Pulmonary artery endothelial cell (primary cell): Measurements from ENCODE around the gene METTL16. TPM values are rescaled to one million over a fixed set of nuclear protein-coding genes. Genes with fewer than 3 reads are reported as not detected.
"Not testable (repeated sequence)": the region's sequence is repeated elsewhere in the genome, so short reads cannot be mapped to it uniquely, and the experiment has no call there.

Experiments
- DNase-seq: peaks from one replicate; pipeline ENCODE4 v3.0.0-alpha.2; 2011; ENCODE audit warnings: low read depth, low spot score
- total RNA-seq: library from RNA; depleted of rRNA; stranded (reverse); fragments of >200 nt; gene quantifications from 2 replicates; pipeline ENCODE4 v1.2.3, GENCODE V29; 2014

METTL16 gene
- total RNA-seq, 1 donor from 2014 or later, result 12.7 TPM

- no peak for DNase-seq
Measured at GRCh38 chr17:2452216-2452750, 59.4 kb downstream of the METTL16 start.

- no peak for DNase-seq
Measured at GRCh38 chr17:2450016-2450650, 61.6 kb downstream of the METTL16 start.

GRCh38 chr17:2449486-2449885 lies 62.2 kb downstream of the METTL16 start:
- DNase-seq, result no peak

- DNase-seq, result not testable (repeated sequence)
Measured at GRCh38 chr17:2447479-2447878, 64.2 kb downstream of the METTL16 start.

GRCh38 chr17:2445638-2446037 lies 66.0 kb downstream of the METTL16 start:
- no peak for DNase-seq

GRCh38 chr17:2444382-2444781 lies 67.3 kb downstream of the METTL16 start:
- no peak for DNase-seq

GRCh38 chr17:2442166-2442565 lies 69.5 kb downstream of the METTL16 start:
- no peak for DNase-seq

GRCh38 chr17:2440930-2441329 lies 70.8 kb downstream of the METTL16 start:
- no peak for DNase-seq

- not testable (repeated sequence) for DNase-seq
Measured at GRCh38 chr17:2439997-2440396, 71.7 kb downstream of the METTL16 start.

GRCh38 chr17:2438823-2439222 lies 72.9 kb downstream of the METTL16 start:
- DNase-seq, result no peak

GRCh38 chr17:2436316-2436905 lies 75.3 kb downstream of the METTL16 start:
- DNase-seq, result no peak

- DNase-seq, result no peak
Measured at GRCh38 chr17:2435862-2436261, 75.8 kb downstream of the METTL16 start.

GRCh38 chr17:2435181-2435741 lies 76.4 kb downstream of the METTL16 start:
- no peak for DNase-seq

- DNase-seq, result no peak
Measured at GRCh38 chr17:2433696-2434095, 78.0 kb downstream of the METTL16 start.

- no peak for DNase-seq
Measured at GRCh38 chr17:2427910-2428309, 83.8 kb downstream of the METTL16 start.

GRCh38 chr17:2427215-2427614 lies 84.5 kb downstream of the METTL16 start:
- no peak for DNase-seq

GRCh38 chr17:2423271-2423670 lies 88.4 kb downstream of the METTL16 start:
- no peak for DNase-seq

GRCh38 chr17:2421315-2422147 lies 90.2 kb downstream of the METTL16 start:
- no peak for DNase-seq

- no peak for DNase-seq
Measured at GRCh38 chr17:2420176-2420575, 91.5 kb downstream of the METTL16 start.

- DNase-seq, result no peak
Measured at GRCh38 chr17:2419486-2419885, 92.2 kb downstream of the METTL16 start.

GRCh38 chr17:2418572-2418971 lies 93.1 kb downstream of the METTL16 start:
- DNase-seq, result no peak
